Gastroesophageal sphincter (tissue), 3 donors: Measurements from ENCODE around the gene UGT1A8.

Experiments used
- CTCF ChIP-seq, 4 experiments: fragments of 200-600 bp in 2 of 4; fragments of 450-650 bp in 2 of 4; sonication (generic) in 1 of 4; IDR thresholded peaks; one replicate each; pipeline ENCODE4 v1.5.1; 2017 to 2019; ENCODE audit warnings: antibody characterized with exemption in 4 of 4, mild to moderate bottlenecking in 2 of 4, moderate library complexity in 2 of 4
- EP300 ChIP-seq: sonication (generic); formaldehyde crosslinking; IDR thresholded peaks from one replicate; pipeline ENCODE4 v1.6.1; 2017; ENCODE audit warnings: antibody characterized with exemption, mild to moderate bottlenecking
- POLR2A ChIP-seq, 2 donors: fragments of 450-650 bp; IDR thresholded peaks; one replicate each; pipeline ENCODE4 v1.6.1; 2017; ENCODE audit warnings: antibody characterized with exemption in 2 of 2, mild to moderate bottlenecking in 2 of 2, moderate library complexity in 1 of 2
- POLR2AphosphoS5 ChIP-seq: sonication (generic); formaldehyde crosslinking; IDR thresholded peaks from one replicate; pipeline ENCODE4 v1.6.1; 2017; ENCODE audit warnings: antibody characterized with exemption

GRCh38 chr2:233810385-233810784, 193.0 kb downstream of the UGT1A8 start:
- no peak for TF ChIP-seq CTCF (IDR thresholded peaks at IDR 0.05)
- no peak for TF ChIP-seq POLR2AphosphoS5
- TF ChIP-seq EP300 = no peak
- no peak for TF ChIP-seq POLR2A (IDR thresholded peaks at IDR 0.05)
